Testis (tissue), 2 donors: ENCODE data around the gene ZNF679.
"Not testable (repeated sequence)": the region's sequence is repeated elsewhere in the genome, so short reads cannot be mapped to it uniquely, and the experiment has no call there.

Experiments
- CTCF ChIP-seq, 3 experiments: fragments of 450-650 bp in 2 of 3; fragments of 200-600 bp in 1 of 3; sonication (generic) in 1 of 3; IDR thresholded peaks; one replicate each; pipeline ENCODE4 v1.5.1; 2016 to 2019; ENCODE audit warnings: antibody characterized with exemption in 3 of 3, mild to moderate bottlenecking in 2 of 3, moderate library complexity in 1 of 3
- POLR2A ChIP-seq: fragments of 450-650 bp; IDR thresholded peaks from one replicate; pipeline ENCODE4 v1.6.1; 2017; ENCODE audit warnings: antibody characterized with exemption, mild to moderate bottlenecking, moderate library complexity

DNA sequence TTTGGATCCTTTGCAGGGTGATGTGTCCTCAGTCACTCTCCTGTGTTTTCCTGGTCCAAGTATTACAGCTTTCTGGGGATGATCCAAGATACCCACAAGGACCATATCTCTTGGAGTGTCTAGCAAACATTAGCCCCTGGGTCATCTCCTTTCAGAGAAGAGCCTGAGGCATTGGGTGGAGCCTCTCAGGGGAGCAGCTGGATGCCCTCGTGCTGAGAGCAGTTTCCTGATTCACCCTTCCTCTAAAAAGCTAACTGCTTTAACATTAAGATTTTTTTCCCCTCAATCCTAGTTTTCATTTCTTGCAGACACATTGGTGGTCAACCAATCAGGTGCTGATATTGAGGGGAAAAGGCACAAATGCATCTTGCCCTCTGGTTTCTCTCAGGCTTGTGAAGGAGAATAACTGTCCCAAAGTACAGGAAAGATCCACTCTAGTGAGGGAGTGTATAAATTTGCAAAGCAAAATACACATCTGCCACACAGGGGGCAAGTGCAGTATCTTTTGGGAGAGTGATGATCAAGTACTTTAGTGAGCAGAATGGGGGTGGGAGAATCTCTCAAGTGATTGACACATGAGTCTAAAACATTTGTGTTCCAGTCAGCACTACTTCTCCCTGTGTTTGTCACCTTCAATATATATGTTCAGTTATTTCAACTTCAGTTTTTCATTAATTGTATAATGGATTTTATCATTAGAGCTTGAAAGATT is 87.9 kb downstream of the ZNF679 start:
- not testable (repeated sequence) for TF ChIP-seq CTCF (IDR thresholded peaks at IDR 0.05); POLR2A
